H1 (cell line): ENCODE measurements around the gene TWNK. TPM values are rescaled to one million over a fixed set of nuclear protein-coding genes. Genes with fewer than 3 reads are reported as not detected.

Experiments
- CTCF ChIA-PET: fragments of 300-600 bp; sonication (Branson Sonifier 250); formaldehyde crosslinking; loops from one replicate; lab custom pipeline; 2021; ENCODE audit not compliant: partially characterized antibody; lab: Charles Lee
- POLR2A ChIA-PET: fragments of 300-600 bp; sonication (Branson Sonifier 250); formaldehyde crosslinking; loops from one replicate; lab custom pipeline; 2021; ENCODE audit warnings: inconsistent platforms; ENCODE audit not compliant: partially characterized antibody; lab: Charles Lee
- DNase-seq, 2 experiments: peaks; one replicate each; pipeline versions ENCODE4 v3.0.0 to v3.0.0-alpha.2; 2010 to 2022; ENCODE audit warnings: low spot score in 2 of 2, low read depth in 1 of 2, mixed read lengths in 1 of 2
- FAIRE-seq: peaks from 2 replicates; lab custom pipeline; 2011; peaks lifted over from hg19 to GRCh38; lab: Jason Lieb, UNC
- H2AFZ ChIP-seq: 2 replicates; pipeline ENCODE4 v1.8.1; 2012; ENCODE audit warnings: low read length, inconsistent platforms
- H2AK5ac ChIP-seq: 2 replicates; pipeline ENCODE4 v1.6.1; 2013; ENCODE audit warnings: low read depth, low read length
- H2BK120ac ChIP-seq: replicated peaks from 2 replicates; pipeline ENCODE3; 2013; ENCODE audit warnings: low read depth, low read length, inconsistent platforms
- H2BK12ac ChIP-seq: 2 replicates; pipeline ENCODE4 v1.6.1; 2013; ENCODE audit warnings: low read depth, low read length
- H2BK15ac ChIP-seq: 2 replicates; pipeline ENCODE4 v1.6.1; 2013; ENCODE audit warnings: low read length
- H2BK20ac ChIP-seq: 2 replicates; pipeline ENCODE4 v1.6.1; 2013; ENCODE audit warnings: low read length
- H2BK5ac ChIP-seq: 2 replicates; pipeline ENCODE4 v1.6.1; 2013; ENCODE audit warnings: low read depth, low read length
- H3K14ac ChIP-seq: 2 replicates; pipeline ENCODE4 v1.6.1; 2013; ENCODE audit warnings: inconsistent platforms; ENCODE audit not compliant: insufficient read length
- H3K18ac ChIP-seq: 2 replicates; pipeline ENCODE4 v1.6.1; 2013; ENCODE audit warnings: low read length; ENCODE audit errors: extremely low read depth
- H3K23ac ChIP-seq: 2 replicates; pipeline ENCODE4 v1.6.1; 2013; ENCODE audit warnings: inconsistent platforms; ENCODE audit not compliant: insufficient read length
- H3K23me2 ChIP-seq: 2 replicates; pipeline ENCODE4 v1.6.1; 2013; ENCODE audit warnings: low read depth, low read length
- H3K27ac ChIP-seq: 2 replicates; pipeline ENCODE4 v1.6.1; 2011; ENCODE audit warnings: low read depth, low read length, inconsistent platforms
- H3K27me3 ChIP-seq, 4 experiments: replicated peaks in 1 of 4; 1 replicate in 1 of 4; 2 replicates in 3 of 4; pipeline versions ENCODE4 v1.6.1 to v1.8.1; 2011 to 2013; ENCODE audit warnings: low read length in 3 of 4, mild to moderate bottlenecking in 3 of 4, inconsistent platforms in 2 of 4, mixed read lengths in 2 of 4, moderate library complexity in 1 of 4; ENCODE audit not compliant: control insufficient read depth in 3 of 4, insufficient read depth in 3 of 4; ENCODE audit errors: extremely low read depth in 1 of 4
- H3K36me3 ChIP-seq, 4 experiments: 2 replicates each; pipeline versions ENCODE4 v1.6.1 to v1.8.1; 2011 to 2013; ENCODE audit warnings: mild to moderate bottlenecking in 4 of 4, low read length in 3 of 4, moderate library complexity in 2 of 4, control low read depth in 1 of 4, inconsistent platforms in 1 of 4; ENCODE audit not compliant: insufficient read depth in 4 of 4, control insufficient read depth in 2 of 4
- H3K4ac ChIP-seq: replicated peaks from 2 replicates; pipeline ENCODE3; 2013; ENCODE audit warnings: low read length, low read depth, mixed read lengths, inconsistent platforms; ENCODE audit not compliant: insufficient read length
- H3K4me1 ChIP-seq, 4 experiments: replicated peaks in 1 of 4; 1 replicate in 1 of 4; 2 replicates in 3 of 4; pipeline versions ENCODE4 v1.6.1 to v1.8.1; 2011 to 2013; ENCODE audit warnings: low read length in 3 of 4, inconsistent platforms in 2 of 4, mixed read lengths in 1 of 4; ENCODE audit not compliant: insufficient read depth in 4 of 4, control insufficient read depth in 3 of 4
- H3K4me2 ChIP-seq, 2 experiments: 2 replicates each; pipeline versions ENCODE4 v1.6.1 to v1.8.1; 2011 to 2013; ENCODE audit warnings: low read depth in 2 of 2, low read length in 2 of 2, control low read depth in 1 of 2, inconsistent platforms in 1 of 2, mild to moderate bottlenecking in 1 of 2; ENCODE audit not compliant: insufficient read depth in 1 of 2
- H3K4me3 ChIP-seq, 4 experiments: fragments of 200-600, 300-600 bp in 1 of 4; sonication (generic), shearing (Covaris generic), sonication (Bioruptor Twin) in 1 of 4; 2 replicates each; pipeline versions ENCODE4 v1.5.1 to v1.8.1; 2011 to 2016; ENCODE audit warnings: low read length in 4 of 4, low read depth in 3 of 4, control low read depth in 2 of 4, inconsistent platforms in 2 of 4, mild to moderate bottlenecking in 2 of 4, mixed read lengths in 1 of 4, moderate library complexity in 1 of 4; ENCODE audit not compliant: insufficient read depth in 2 of 4; ENCODE audit errors: extremely low read depth in 1 of 4
- H3K56ac ChIP-seq: replicated peaks from 2 replicates; pipeline ENCODE3; 2013; ENCODE audit warnings: low read depth, mild to moderate bottlenecking, mixed read lengths, low read length, inconsistent platforms; ENCODE audit not compliant: insufficient read length
- H3K79me1 ChIP-seq: 2 replicates; pipeline ENCODE4 v1.6.1; 2013; ENCODE audit warnings: low read depth, low read length, control low read depth
- H3K79me2 ChIP-seq, 2 experiments: 2 replicates each; pipeline versions ENCODE4 v1.6.1 to v1.8.1; 2012 to 2013; ENCODE audit warnings: low read length in 2 of 2, mild to moderate bottlenecking in 2 of 2, inconsistent platforms in 1 of 2; ENCODE audit not compliant: insufficient read depth in 2 of 2, control insufficient read depth in 1 of 2
- H3K9ac ChIP-seq, 4 experiments: replicated peaks in 1 of 4; 1 replicate in 1 of 4; 2 replicates in 3 of 4; pipeline versions ENCODE4 v1.6.1 to v1.8.1; 2011 to 2013; ENCODE audit warnings: low read depth in 3 of 4, low read length in 3 of 4, control low read depth in 2 of 4, mild to moderate bottlenecking in 2 of 4, moderate library complexity in 2 of 4, inconsistent platforms in 1 of 4; ENCODE audit errors: extremely low read depth in 1 of 4
- H3K9me3 ChIP-seq, 2 experiments: 2 replicates each; pipeline versions ENCODE4 v1.6.1 to v1.8.1; 2012 to 2013; ENCODE audit warnings: mild to moderate bottlenecking in 2 of 2, moderate library complexity in 2 of 2, control low read depth in 1 of 2, inconsistent platforms in 1 of 2, low read depth in 1 of 2, low read length in 1 of 2, mixed read lengths in 1 of 2; ENCODE audit not compliant: insufficient read depth in 2 of 2
- H4K20me1 ChIP-seq, 2 experiments: replicated peaks in 1 of 2; 2 replicates each; pipeline versions ENCODE3 to v1.8.1; 2011 to 2013; ENCODE audit warnings: inconsistent platforms in 2 of 2, low read length in 2 of 2, mild to moderate bottlenecking in 1 of 2; ENCODE audit not compliant: insufficient read depth in 2 of 2, control insufficient read depth in 1 of 2
- H4K5ac ChIP-seq: 2 replicates; pipeline ENCODE4 v1.6.1; 2013; ENCODE audit warnings: low read length, low read depth, mixed read lengths, inconsistent platforms; ENCODE audit not compliant: insufficient read length
- H4K8ac ChIP-seq: 2 replicates; pipeline ENCODE4 v1.8.0; 2013; ENCODE audit warnings: mild to moderate bottlenecking, moderate library complexity, low read length, inconsistent platforms; ENCODE audit not compliant: insufficient read depth; ENCODE audit errors: extremely low read depth
- H4K91ac ChIP-seq: replicated peaks from 2 replicates; pipeline ENCODE3; 2013; ENCODE audit warnings: low read length, mixed read lengths, inconsistent platforms; ENCODE audit not compliant: insufficient read length
- RBBP5 ChIP-seq: IDR thresholded peaks from 2 replicates; pipeline ENCODE4 v1.7.1; 2012; ENCODE audit warnings: low read depth, mild to moderate bottlenecking, inconsistent platforms, low read length, moderate library complexity, borderline replicate concordance
- WGBS, 2 experiments: shearing (Covaris generic) in 1 of 2; methylation state at CpG; one replicate each; pipeline versions ENCODE4 v1.1.6 to v1.1.7; 2013 to 2015; ENCODE audit warnings: low lambda C conversion rate in 2 of 2, mixed read lengths in 2 of 2, inconsistent platforms in 1 of 2, low coverage in 1 of 2, missing lambda C conversion rate in 1 of 2; ENCODE audit not compliant: insufficient replicate concordance in 2 of 2, insufficient coverage in 1 of 2, insufficient read length in 1 of 2; ENCODE audit errors: extremely low coverage in 1 of 2, missing lambda C conversion rate in 1 of 2; 5-methylcytosine and 5-hydroxymethylcytosine counted together
- polyA plus RNA-seq, 7 experiments: library from polyadenylated mRNA; depleted of rRNA in 3 of 7; stranded (reverse) in 5 of 7; unstranded in 2 of 7; fragments of >200 nt in 5 of 7; fragments of 200-250 nt in 2 of 7; gene quantifications; 1 replicate in 5 of 7; 2 replicates in 1 of 7; 4 replicates in 1 of 7; pipeline versions ENCODE4 v1.2.1 to v1.2.3, GENCODE V29; 2011 to 2013; ENCODE audit warnings: missing spikeins in 2 of 7, mixed read lengths in 2 of 7
- total RNA-seq: library from RNA; stranded (reverse); fragmentation: NEBNext Ultra II Directional; extraction: Animal tissue kit (Norgen Biotek cat#: 25700); gene quantifications from 2 replicates; pipeline ENCODE4 v1.2.1, GENCODE V29; 2021
- TF ChIP-seq, protein P1 (sequence below), 3 experiments: IDR thresholded peaks; 1 replicate in 2 of 3; 2 replicates in 1 of 3; pipeline versions ENCODE4 v1.5.1 to v1.6.1; 2011; ENCODE audit warnings: low read length in 3 of 3, mild to moderate bottlenecking in 3 of 3, inconsistent platforms in 2 of 3, low read depth in 1 of 3, moderate library complexity in 1 of 3; ENCODE audit not compliant: insufficient read depth in 1 of 3; ENCODE audit errors: control extremely low read depth in 1 of 3

Gene TWNK
- total and polyA plus RNA-seq, 2 of the 8 experiments (the other 6 are each of a cell fraction or from before 2014, with no cell fraction given) = 15.4 to 32.5 TPM

DNA sequence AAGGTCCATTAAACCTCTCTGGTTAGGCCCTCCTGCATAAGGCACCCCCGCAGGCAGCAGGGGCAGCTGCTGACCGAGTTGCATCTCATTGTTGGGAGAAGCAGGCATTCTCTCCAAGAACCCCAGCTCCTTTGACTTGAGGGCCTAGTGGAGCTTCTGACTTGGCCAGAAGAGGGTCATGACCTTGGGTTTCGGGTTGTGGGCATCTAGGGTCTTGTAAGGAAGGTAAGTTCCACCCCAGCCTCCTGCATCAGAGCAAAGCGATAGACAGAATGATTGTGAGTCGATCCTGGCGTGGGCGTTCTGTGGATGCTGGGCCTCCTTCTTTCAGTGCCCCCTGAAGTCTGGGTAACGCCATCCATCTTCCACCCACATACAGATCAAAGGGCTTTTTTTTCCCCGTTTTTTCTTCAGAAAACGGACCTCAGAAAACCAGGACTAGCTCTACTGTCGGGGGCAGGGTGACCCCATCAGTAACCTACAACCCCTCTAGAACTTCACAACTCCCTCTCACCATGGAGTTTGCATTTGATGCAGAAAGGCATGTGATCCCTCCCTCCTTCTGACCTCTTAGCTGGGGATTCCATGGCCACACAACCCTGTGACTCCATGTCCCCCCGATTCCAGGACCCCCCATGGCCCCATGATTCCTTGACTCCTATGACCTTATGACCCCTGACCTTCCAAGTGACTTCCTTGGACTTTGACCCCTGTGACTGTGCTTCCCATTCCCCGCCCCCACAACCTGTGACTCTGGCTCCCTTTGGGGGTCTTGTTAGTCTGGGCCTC, 15.0 kb upstream of the TWNK start:
- Histone ChIP-seq H2BK15ac (no peak overlapping the region), H2AFZ (no peak overlapping the region), H3K23me2 (peaks cover 9% of the 10 kb centered on the region), H4K8ac (no peak overlapping the region), H3K4me2 (peak overlapping the region in 1 of 2 experiments; percentile 29; a peak in 1 of 4 replicates), H3K79me2 (no peaks in the 10 kb centered on the region), H3K27ac (no peak overlapping the region), H3K9ac (no peak overlapping the region), H4K91ac (no peak overlapping the region), H3K4me1 (peaks cover 7 to 19% (median 10%) of the 10 kb centered on the region in 4 experiments), H3K4me3 (peak overlapping the region in 1 of 4 experiments; percentile 2; a peak in 1 of 8 replicates), H4K20me1 (peaks cover 0 to 11% of the 10 kb centered on the region in 2 experiments), H3K9me3 (no peaks in the 10 kb centered on the region), H2AK5ac (no peak overlapping the region), H2BK5ac (no peak overlapping the region), H4K5ac (no peak overlapping the region), H3K27me3 (peaks cover 0 to 3% (median 1%) of the 10 kb centered on the region in 4 experiments; a peak in 1 of 7 replicates), H2BK120ac (no peak overlapping the region), H3K14ac (no peak overlapping the region)
- ChIA-PET CTCF (interaction anchor here (1.0 to 3.0 kb wide), 7 partner anchors 14 to 69 kb away, joined by 3 to 15 read pairs (median 4); no protein-coding TSS in a partner anchor), POLR2A (interaction anchor here (0.7 to 2.9 kb wide), 4 partner anchors 13 to 25 kb away, joined by 3 to 10 read pairs (median 4); partner anchors contain the start of genes MRPL43 and TWNK)
- no peak for DNase-seq
- 85% methylated on average over 12 of the region's 13 CpGs; no CpG with 5 or more reads in 1 of the 2 experiments for WGBS, 2 experiments
- TF ChIP-seq RBBP5 = no peak
- TF ChIP-seq, protein P1, sequence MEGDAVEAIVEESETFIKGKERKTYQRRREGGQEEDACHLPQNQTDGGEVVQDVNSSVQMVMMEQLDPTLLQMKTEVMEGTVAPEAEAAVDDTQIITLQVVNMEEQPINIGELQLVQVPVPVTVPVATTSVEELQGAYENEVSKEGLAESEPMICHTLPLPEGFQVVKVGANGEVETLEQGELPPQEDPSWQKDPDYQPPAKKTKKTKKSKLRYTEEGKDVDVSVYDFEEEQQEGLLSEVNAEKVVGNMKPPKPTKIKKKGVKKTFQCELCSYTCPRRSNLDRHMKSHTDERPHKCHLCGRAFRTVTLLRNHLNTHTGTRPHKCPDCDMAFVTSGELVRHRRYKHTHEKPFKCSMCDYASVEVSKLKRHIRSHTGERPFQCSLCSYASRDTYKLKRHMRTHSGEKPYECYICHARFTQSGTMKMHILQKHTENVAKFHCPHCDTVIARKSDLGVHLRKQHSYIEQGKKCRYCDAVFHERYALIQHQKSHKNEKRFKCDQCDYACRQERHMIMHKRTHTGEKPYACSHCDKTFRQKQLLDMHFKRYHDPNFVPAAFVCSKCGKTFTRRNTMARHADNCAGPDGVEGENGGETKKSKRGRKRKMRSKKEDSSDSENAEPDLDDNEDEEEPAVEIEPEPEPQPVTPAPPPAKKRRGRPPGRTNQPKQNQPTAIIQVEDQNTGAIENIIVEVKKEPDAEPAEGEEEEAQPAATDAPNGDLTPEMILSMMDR (IDR thresholded peaks at IDR 0.05; ENCODE audit: control extremely low read depth in 1 of 3, insufficient read depth in 1 of 3, low read depth in 1 of 3, low read length in 3 of 3) = peak in 1 of 3 experiments; percentile 1; a peak in 1 of 4 replicates
- TF ChIP-seq, all 59 proteins: peak for 1
- Histone ChIP-seq H3K56ac (no peak overlapping the region), H3K4ac (no peak overlapping the region), H3K18ac (no peak overlapping the region), H3K23ac (no peak overlapping the region), H2BK20ac (no peak overlapping the region), H2BK12ac (no peak overlapping the region), H3K79me1 (no peaks in the 10 kb centered on the region), H3K36me3 (no peaks in the 10 kb centered on the region)
- FAIRE-seq = no peak
